Muscle layer of duodenum (tissue), 2 donors: ENCODE results near the gene MLN.

Experiments
- H3K27ac ChIP-seq: one replicate; pipeline ENCODE4 v1.7.0; 2013; ENCODE audit warnings: mild to moderate bottlenecking, low read length
- H3K27me3 ChIP-seq: one replicate; pipeline ENCODE4 v1.7.0; 2013; ENCODE audit warnings: low read depth, mild to moderate bottlenecking, control low read depth, low read length
- H3K36me3 ChIP-seq, 2 donors: one replicate each; pipeline ENCODE4 v1.7.0; 2013; ENCODE audit warnings: low read length in 2 of 2, control low read depth in 1 of 2, mild to moderate bottlenecking in 1 of 2; ENCODE audit not compliant: insufficient read depth in 2 of 2, control insufficient read depth in 1 of 2
- H3K4me1 ChIP-seq, 2 donors: one replicate each; pipeline ENCODE4 v1.7.0; 2013; ENCODE audit warnings: low read length in 2 of 2, mild to moderate bottlenecking in 2 of 2, control low read depth in 1 of 2, moderate library complexity in 1 of 2; ENCODE audit not compliant: insufficient read depth in 2 of 2, control insufficient read depth in 1 of 2
- H3K4me3 ChIP-seq, 2 donors: one replicate each; pipeline ENCODE4 v1.7.0; 2013; ENCODE audit warnings: low read length in 2 of 2, low read depth in 1 of 2, mild to moderate bottlenecking in 1 of 2
- H3K9me3 ChIP-seq, 2 donors: one replicate each; pipeline ENCODE4 v1.7.0; 2013; ENCODE audit warnings: low read length in 2 of 2, control low read depth in 1 of 2, mild to moderate bottlenecking in 1 of 2; ENCODE audit not compliant: control insufficient read depth in 1 of 2
- donor health status: healthy.

The MLN gene

DNA sequence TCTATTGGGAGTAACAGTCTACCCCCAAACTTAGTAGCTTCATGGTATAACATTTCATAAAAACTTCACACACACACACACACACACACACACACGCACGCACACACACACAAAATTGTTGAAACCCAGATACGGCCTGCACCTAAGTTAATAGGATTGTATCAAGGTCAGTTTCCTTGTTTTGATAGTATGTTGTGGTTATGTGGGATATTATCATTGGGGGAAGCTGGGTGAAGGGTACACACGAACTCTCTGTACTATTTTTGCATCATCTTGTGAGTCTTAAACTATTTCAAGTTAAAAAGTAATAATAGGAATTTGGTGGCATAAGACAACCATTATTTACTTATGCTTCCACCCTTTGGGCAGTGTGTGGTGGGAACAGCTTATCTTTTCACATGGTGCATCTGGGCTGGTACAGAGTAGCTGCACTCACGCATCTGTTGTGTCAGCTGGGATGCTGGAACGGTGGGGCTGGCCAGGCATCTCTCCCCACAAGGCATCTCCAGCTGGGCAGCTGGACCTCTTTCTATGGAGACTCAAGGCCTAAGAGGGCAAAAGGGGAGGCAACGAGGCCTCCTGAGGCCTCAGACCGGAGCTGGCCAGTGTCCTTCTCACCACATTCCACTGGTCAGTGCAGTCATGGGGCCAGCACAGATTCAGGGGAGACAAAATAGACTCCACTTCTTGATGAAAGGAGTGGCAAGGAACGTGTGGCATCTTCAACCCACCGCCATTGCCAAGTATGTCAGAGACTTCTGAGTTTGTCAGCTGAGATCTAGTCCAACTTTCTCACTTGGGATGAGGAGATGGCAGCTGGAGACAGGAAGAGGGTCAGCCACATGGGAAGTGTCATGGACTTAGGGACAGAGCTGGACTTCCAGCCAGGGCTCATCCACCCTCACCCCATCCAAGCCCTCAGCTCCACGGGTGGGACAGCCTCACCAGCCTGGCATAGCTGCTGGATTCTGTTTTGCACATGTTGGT, 36.6 kb downstream of the MLN start:
- Histone ChIP-seq H3K36me3 (peaks cover 1 to 5% of the 10 kb centered on the region in 2 donors), H3K27ac (no peak overlapping the region), H3K9me3 (no peaks in the 10 kb centered on the region), H3K4me1 (peaks cover 9 to 29% of the 10 kb centered on the region in 2 donors), H3K4me3 (no peak overlapping the region), H3K27me3 (no peaks in the 10 kb centered on the region)

GRCh38 chr6:33765368-33765767, 38.4 kb downstream of the MLN start:
- H3K36me3 ChIP-seq: no peaks in the 10 kb centered on the region
- peaks cover 4 to 22% of the 10 kb centered on the region in 2 donors for H3K4me1 ChIP-seq
- no peak overlapping the region for H3K27ac ChIP-seq
- no peak overlapping the region for H3K4me3 ChIP-seq
- no peaks in the 10 kb centered on the region for H3K9me3 ChIP-seq
- no peaks in the 10 kb centered on the region for H3K27me3 ChIP-seq

GRCh38 chr6:33764036-33764435, 39.8 kb downstream of the MLN start:
- Histone ChIP-seq H3K27ac (no peak overlapping the region), H3K27me3 (no peaks in the 10 kb centered on the region), H3K4me1 (peaks cover 0 to 17% of the 10 kb centered on the region in 2 donors), H3K9me3 (no peaks in the 10 kb centered on the region), H3K4me3 (no peak overlapping the region), H3K36me3 (no peaks in the 10 kb centered on the region)

GRCh38 chr6:33763483-33763882, 40.3 kb downstream of the MLN start:
- Histone ChIP-seq H3K9me3 (no peaks in the 10 kb centered on the region), H3K4me3 (no peak overlapping the region), H3K4me1 (peaks cover 0 to 17% of the 10 kb centered on the region in 2 donors), H3K27ac (no peak overlapping the region), H3K36me3 (no peaks in the 10 kb centered on the region), H3K27me3 (no peaks in the 10 kb centered on the region)

GRCh38 chr6:33762713-33763112, 41.1 kb downstream of the MLN start:
- Histone ChIP-seq H3K4me1 (peaks cover 0 to 17% of the 10 kb centered on the region in 2 donors), H3K36me3 (no peaks in the 10 kb centered on the region), H3K4me3 (no peak overlapping the region), H3K9me3 (no peaks in the 10 kb centered on the region), H3K27me3 (no peaks in the 10 kb centered on the region), H3K27ac (no peak overlapping the region)

GRCh38 chr6:33761922-33762629, 41.7 kb downstream of the MLN start:
- no peak overlapping the region for H3K27ac ChIP-seq
- no peak overlapping the region for H3K4me3 ChIP-seq
- peaks cover 0 to 17% of the 10 kb centered on the region in 2 donors for H3K4me1 ChIP-seq

GRCh38 chr6:33761581-33761921, 42.3 kb downstream of the MLN start:
- peaks cover 0 to 17% of the 10 kb centered on the region in 2 donors for H3K4me1 ChIP-seq

More at GRCh38 chr6:33761922-33762629, 41.7 kb downstream of the MLN start:
- no peaks in the 10 kb centered on the region for H3K9me3 ChIP-seq
- no peaks in the 10 kb centered on the region for H3K27me3 ChIP-seq
- no peaks in the 10 kb centered on the region for H3K36me3 ChIP-seq

GRCh38 chr6:33759887-33760629, 43.7 kb downstream of the MLN start:
- H3K4me1 ChIP-seq: peaks cover 0 to 17% of the 10 kb centered on the region in 2 donors
- no peak overlapping the region for H3K27ac ChIP-seq
- H3K27me3 ChIP-seq: no peaks in the 10 kb centered on the region
- no peaks in the 10 kb centered on the region for H3K9me3 ChIP-seq
- no peak overlapping the region for H3K4me3 ChIP-seq
- no peaks in the 10 kb centered on the region for H3K36me3 ChIP-seq

More at GRCh38 chr6:33761581-33761921, 42.3 kb downstream of the MLN start:
- H3K27me3 ChIP-seq: no peaks in the 10 kb centered on the region
- H3K4me3 ChIP-seq: no peak overlapping the region
- no peaks in the 10 kb centered on the region for H3K9me3 ChIP-seq
- H3K36me3 ChIP-seq: no peaks in the 10 kb centered on the region
- no peak overlapping the region for H3K27ac ChIP-seq

DNA sequence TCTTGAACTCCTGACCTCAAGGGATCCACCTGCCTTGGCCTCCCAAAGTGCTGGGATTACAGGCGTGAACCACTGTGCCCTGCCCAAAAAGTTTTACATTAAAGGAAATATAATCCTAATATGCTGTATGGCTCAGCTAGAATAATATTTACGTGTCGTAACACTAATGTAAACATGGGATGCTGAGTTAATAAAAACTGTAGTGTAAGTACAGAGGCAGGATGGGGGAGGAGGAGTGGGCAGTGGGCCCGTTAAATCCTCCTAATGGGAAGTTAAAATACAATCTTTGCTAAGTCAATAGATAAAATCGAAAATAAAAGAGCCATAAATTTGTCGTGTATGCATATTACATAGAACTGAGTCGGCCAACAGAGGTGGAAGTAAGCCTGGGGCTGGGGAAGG, 45.0 kb downstream of the MLN start:
- H3K36me3 ChIP-seq: no peaks in the 10 kb centered on the region
- H3K27me3 ChIP-seq: no peaks in the 10 kb centered on the region
- no peaks in the 10 kb centered on the region for H3K9me3 ChIP-seq
- no peak overlapping the region for H3K27ac ChIP-seq
- H3K4me1 ChIP-seq: peaks cover 0 to 17% of the 10 kb centered on the region in 2 donors
- no peak overlapping the region for H3K4me3 ChIP-seq

- Histone ChIP-seq H3K27me3 (no peaks in the 10 kb centered on the region), H3K4me3 (no peak overlapping the region), H3K36me3 (no peaks in the 10 kb centered on the region), H3K27ac (no peak overlapping the region), H3K4me1 (peaks cover 0 to 13% of the 10 kb centered on the region in 2 donors), H3K9me3 (no peaks in the 10 kb centered on the region)
Observed at GRCh38 chr6:33757906-33758305, 45.9 kb downstream of the MLN start.

GRCh38 chr6:33757113-33757512, 46.7 kb downstream of the MLN start:
- Histone ChIP-seq H3K4me1 (peaks cover 0 to 11% of the 10 kb centered on the region in 2 donors), H3K36me3 (no peaks in the 10 kb centered on the region), H3K27me3 (no peaks in the 10 kb centered on the region), H3K27ac (no peak overlapping the region), H3K4me3 (no peak overlapping the region), H3K9me3 (no peaks in the 10 kb centered on the region)
